GM23338 (cell line): Measurements from ENCODE around the gene TRPM1.

Source experiments
- CREB1 ChIP-seq: fragments of 250-450 bp; sonication (Bioruptor Pico); IDR thresholded peaks from 2 replicates; pipeline ENCODE4 v1.5.0; 2020; ENCODE audit warnings: low read depth, mild to moderate bottlenecking, moderate library complexity
- CTCF ChIP-seq, 2 experiments: fragments of 200-600 bp in 1 of 2; sonication (generic) in 1 of 2; conservative IDR thresholded peaks; 2 replicates each; pipeline versions ENCODE4 v1.5.1 to v1.6.1; 2016 to 2017; ENCODE audit warnings: antibody characterized with exemption in 2 of 2, low read depth in 2 of 2, mild to moderate bottlenecking in 2 of 2, moderate library complexity in 1 of 2
- EZH2 ChIP-seq: fragments of 200-600 bp; sonication (generic); IDR thresholded peaks from one replicate; pipeline ENCODE4 v1.8.0; 2017; ENCODE audit warnings: antibody characterized with exemption, mild to moderate bottlenecking, low read depth; ENCODE audit not compliant: unreplicated experiment
- EZH2phosphoT487 ChIP-seq: fragments of 200-600 bp; sonication (generic); IDR thresholded peaks from one replicate; pipeline ENCODE4 v1.8.1; 2018; ENCODE audit warnings: antibody characterized with exemption; ENCODE audit not compliant: unreplicated experiment
- JUNB ChIP-seq: IDR thresholded peaks from one replicate; pipeline ENCODE4 v1.6.1; 2016; ENCODE audit warnings: antibody characterized with exemption; ENCODE audit not compliant: unreplicated experiment
- POLR2AphosphoS5 ChIP-seq: IDR thresholded peaks from 2 replicates; pipeline ENCODE4 v1.6.1; 2016; ENCODE audit warnings: antibody characterized with exemption, low read depth
- REST ChIP-seq: IDR thresholded peaks from one replicate; pipeline ENCODE4 v1.6.1; 2018; ENCODE audit warnings: antibody characterized with exemption; ENCODE audit not compliant: unreplicated experiment
- STAT1 ChIP-seq: IDR thresholded peaks from one replicate; pipeline ENCODE4 v1.6.1; 2016; ENCODE audit warnings: antibody characterized with exemption; ENCODE audit not compliant: unreplicated experiment

GRCh38 chr15:30992249-30992864, 109.2 kb downstream of the TRPM1 start:
- TF ChIP-seq CTCF (conservative IDR thresholded peaks at IDR 0.05; ENCODE audit: low read depth in 2 of 2) (no peak; a peak in 1 of 4 replicates), POLR2AphosphoS5 (no peak), EZH2 (no peak), JUNB (no peak), REST (no peak), CREB1 (CRISPR knock-in tag) (no peak), STAT1 (no peak), EZH2phosphoT487 (no peak)
